CD4-positive, alpha-beta memory T cell (primary cell): ENCODE results near the gene FAM124A. TPM values are rescaled to one million over a fixed set of nuclear protein-coding genes. Genes with fewer than 3 reads are reported as not detected.

ENCODE experiments used
- CTCF ChIA-PET: fragments of 350-600 bp; sonication (Branson Sonifier 250); formaldehyde crosslinking; loops from one replicate; lab custom pipeline; 2021; ENCODE audit warnings: inconsistent platforms; ENCODE audit not compliant: partially characterized antibody; lab: Charles Lee
- POLR2A ChIA-PET: fragments of 350-600 bp; sonication (Branson Sonifier 250); formaldehyde crosslinking; loops from one replicate; lab custom pipeline; 2021; ENCODE audit not compliant: partially characterized antibody; lab: Charles Lee
- DNase-seq, 5 donors: peaks; one replicate each; pipeline versions ENCODE4 v3.0.0 to v3.0.0-alpha.2; 2020 to 2022; ENCODE audit warnings: mixed read lengths in 1 of 5
- H3K27ac ChIP-seq: one replicate; pipeline ENCODE4 v1.7.0; 2013; ENCODE audit warnings: low read depth, low read length
- H3K27me3 ChIP-seq: 2 replicates; pipeline ENCODE4 v1.7.0; 2013; ENCODE audit warnings: mild to moderate bottlenecking, low read length, moderate library complexity; ENCODE audit not compliant: insufficient read depth
- H3K36me3 ChIP-seq: 2 replicates; pipeline ENCODE4 v1.7.0; 2013; ENCODE audit warnings: mild to moderate bottlenecking, low read length, moderate library complexity; ENCODE audit not compliant: insufficient read depth
- H3K4me1 ChIP-seq: 2 replicates; pipeline ENCODE4 v1.7.0; 2013; ENCODE audit warnings: mild to moderate bottlenecking, low read length, moderate library complexity; ENCODE audit not compliant: insufficient read depth
- H3K4me3 ChIP-seq, 2 donors: one replicate each; pipeline ENCODE4 v1.7.0; 2013; ENCODE audit warnings: low read length in 2 of 2, mild to moderate bottlenecking in 1 of 2
- H3K9me3 ChIP-seq, 2 donors: one replicate each; pipeline ENCODE4 v1.7.0; 2013; ENCODE audit warnings: low read length in 2 of 2, control low read depth in 1 of 2; ENCODE audit not compliant: control insufficient read depth in 1 of 2
- H3K27ac Mint-ChIP-seq, 7 donors: one replicate each; pipeline ENCODE4 v1.8.0; 2020 to 2021; ENCODE audit warnings: mixed read lengths in 7 of 7, mild to moderate bottlenecking in 6 of 7, inconsistent platforms in 3 of 7, moderate library complexity in 3 of 7
- H3K27me3 Mint-ChIP-seq, 2 donors: one replicate each; pipeline ENCODE4 v1.8.0; 2020 to 2021; ENCODE audit warnings: mixed read lengths in 2 of 2
- H3K36me3 Mint-ChIP-seq, 2 donors: one replicate each; pipeline ENCODE4 v1.8.0; 2020 to 2021; ENCODE audit warnings: mixed read lengths in 2 of 2, inconsistent platforms in 1 of 2, mild to moderate bottlenecking in 1 of 2
- H3K4me1 Mint-ChIP-seq, 4 donors: one replicate each; pipeline ENCODE4 v1.8.0; 2020 to 2021; ENCODE audit warnings: mixed read lengths in 4 of 4, mild to moderate bottlenecking in 1 of 4
- H3K4me3 Mint-ChIP-seq, 8 donors: one replicate each; pipeline ENCODE4 v1.8.0; 2020 to 2021; ENCODE audit warnings: mixed read lengths in 8 of 8, mild to moderate bottlenecking in 7 of 8, moderate library complexity in 6 of 8, inconsistent platforms in 3 of 8
- H3K9me3 Mint-ChIP-seq, 8 donors: one replicate each; pipeline ENCODE4 v1.8.0; 2020 to 2021; ENCODE audit warnings: mixed read lengths in 8 of 8, mild to moderate bottlenecking in 5 of 8, inconsistent platforms in 3 of 8, moderate library complexity in 1 of 8
- intact Hi-C: fragments of 100-400 bp; cut with micrococcal nuclease; formaldehyde crosslinking; loops from one replicate; pipeline ENCODE4 v1.15.1; 2023
- polyA plus RNA-seq, 2 donors: library from polyadenylated mRNA; unstranded; fragments of 300-500 nt; fragmentation: Illumina TruSeq; gene quantifications; one replicate each; pipeline ENCODE4 v1.2.3, GENCODE V29; 2021
- total RNA-seq, 2 experiments: library from RNA; stranded (reverse); gene quantifications; one replicate each; pipeline ENCODE4 v1.2.3, GENCODE V29; 2021

The FAM124A gene
- total RNA-seq (not detected), polyA plus RNA-seq (not detected)

DNA sequence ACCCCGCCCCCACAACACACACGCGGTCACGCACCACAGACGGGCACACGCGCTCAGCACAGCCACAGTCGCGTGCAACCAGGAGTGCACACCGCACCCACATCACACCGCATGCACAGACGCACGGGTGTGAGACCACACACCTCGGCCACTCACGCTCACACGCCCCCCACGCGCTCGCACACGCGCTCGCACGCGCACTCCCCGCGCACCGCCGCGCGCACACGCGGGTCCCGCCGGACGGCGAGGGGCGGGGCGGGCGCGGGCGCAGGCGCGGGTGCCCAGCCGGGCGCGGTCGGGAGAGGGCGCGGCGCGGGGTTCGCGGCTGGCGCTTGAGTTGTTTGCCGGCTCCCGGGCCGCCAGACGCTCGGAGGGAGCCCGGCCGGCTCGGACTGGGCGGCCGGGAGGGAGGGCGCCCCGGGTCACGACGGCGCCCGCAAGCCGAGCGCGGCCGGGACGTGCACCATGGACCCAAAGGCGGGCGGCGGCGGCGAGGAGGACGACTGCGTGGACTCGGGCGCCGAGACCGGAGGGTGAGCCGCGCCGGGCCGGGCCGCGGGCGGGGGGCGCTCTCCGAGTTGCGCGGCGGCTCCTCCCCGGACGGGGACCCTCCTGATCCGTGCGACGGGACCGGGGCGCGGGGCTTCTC is at the start of gene FAM124A:
Gene FAM124A (plus strand): TSS at position 362 of the 649 bp plus-strand sequence. CDS start 104 bp downstream, at position 466.
- Histone ChIP-seq H3K4me3 (peak within 1 kb of the TSS in 1 of 2 donors; percentile 50), H3K36me3 (no peaks in the 10 kb centered on the region), H3K27ac (no peak within 1 kb of the TSS), H3K4me1 (peaks cover 3% of the 10 kb centered on the region), H3K27me3 (peaks cover 20% of the 10 kb centered on the region), H3K9me3 (no peaks in the 10 kb centered on the region)
- H3K4me1 Mint-ChIP-seq, result no peaks in the 10 kb centered on the region
- ChIA-PET CTCF (interaction anchor here (1.6 kb wide), 1 partner anchor 65 kb away, joined by 5 read pairs; no protein-coding TSS in a partner anchor), POLR2A (no interaction called here)
- H3K9me3 Mint-ChIP-seq, result no peaks in the 10 kb centered on the region
- no peaks in the 10 kb centered on the region for H3K36me3 Mint-ChIP-seq
- H3K27me3 Mint-ChIP-seq, result peaks cover 38 to 43% of the 10 kb centered on the region in 2 donors
- peak within 1 kb of the TSS in 1 of 7 donors; percentile 28 for H3K27ac Mint-ChIP-seq
- peak within 1 kb of the TSS; percentile 67 to 79 (median 76) for H3K4me3 Mint-ChIP-seq
- intact Hi-C loops, result loop anchor here (5.0 kb wide), 1 partner anchor 575 kb away; no protein-coding TSS in a partner anchor
- DNase-seq, result peak in 4 of 5 donors; percentile 16 to 31 (median 18)

- Histone ChIP-seq H3K4me3 (no peak overlapping the region), H3K27ac (no peak overlapping the region), H3K9me3 (no peaks in the 10 kb centered on the region), H3K36me3 (no peaks in the 10 kb centered on the region), H3K27me3 (peaks cover 4% of the 10 kb centered on the region), H3K4me1 (no peaks in the 10 kb centered on the region)
- peaks cover 7 to 22% of the 10 kb centered on the region in 2 donors for H3K27me3 Mint-ChIP-seq
- H3K4me3 Mint-ChIP-seq, result no peak overlapping the region
- H3K4me1 Mint-ChIP-seq, result no peaks in the 10 kb centered on the region
- H3K36me3 Mint-ChIP-seq, result no peaks in the 10 kb centered on the region
- ChIA-PET POLR2A (no interaction called here), CTCF (no interaction called here)
- H3K27ac Mint-ChIP-seq, result no peak overlapping the region
- DNase-seq, result no peak
- peaks cover 0 to 10% (median 0%) of the 10 kb centered on the region in 8 donors for H3K9me3 Mint-ChIP-seq
- intact Hi-C loops, result no loop called here
These were observed 47.2 kb upstream of the FAM124A start for GRCh38 chr13:51175021-51175420.

DNA sequence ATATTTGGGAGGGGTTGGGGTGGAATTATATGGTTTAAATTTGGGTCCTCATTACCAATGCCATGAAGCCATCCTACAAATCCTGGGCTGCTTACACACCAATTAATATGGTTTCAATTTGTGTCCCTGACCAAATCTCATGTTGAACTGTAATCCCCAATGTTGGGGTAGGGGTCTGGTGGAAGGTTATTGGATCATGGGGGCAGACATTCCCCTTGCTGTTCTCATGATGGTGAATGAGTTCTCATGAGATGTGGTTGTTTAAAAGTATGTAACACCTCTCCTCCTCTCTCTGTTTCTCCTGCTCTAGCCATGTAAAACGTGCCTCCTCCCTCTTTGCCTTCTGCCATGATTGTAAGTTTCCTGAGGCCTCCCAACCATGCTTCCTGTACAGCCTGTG is 46.6 kb upstream of the FAM124A start:
- H3K36me3 ChIP-seq, result no peaks in the 10 kb centered on the region
- Mint-ChIP-seq H3K27ac (no peak overlapping the region), H3K9me3 (peaks cover 0 to 10% (median 0%) of the 10 kb centered on the region in 8 donors), H3K27me3 (peaks cover 11 to 22% of the 10 kb centered on the region in 2 donors), H3K36me3 (no peaks in the 10 kb centered on the region), H3K4me3 (no peak overlapping the region), H3K4me1 (no peaks in the 10 kb centered on the region)
- H3K4me3 ChIP-seq, result no peak overlapping the region
- H3K9me3 ChIP-seq, result no peaks in the 10 kb centered on the region
- intact Hi-C loops, result no loop called here
- ChIA-PET POLR2A (no interaction called here), CTCF (no interaction called here)
- H3K27me3 ChIP-seq, result peaks cover 4% of the 10 kb centered on the region
- H3K4me1 ChIP-seq, result no peaks in the 10 kb centered on the region
- no peak overlapping the region for H3K27ac ChIP-seq
- DNase-seq, result no peak

DNA sequence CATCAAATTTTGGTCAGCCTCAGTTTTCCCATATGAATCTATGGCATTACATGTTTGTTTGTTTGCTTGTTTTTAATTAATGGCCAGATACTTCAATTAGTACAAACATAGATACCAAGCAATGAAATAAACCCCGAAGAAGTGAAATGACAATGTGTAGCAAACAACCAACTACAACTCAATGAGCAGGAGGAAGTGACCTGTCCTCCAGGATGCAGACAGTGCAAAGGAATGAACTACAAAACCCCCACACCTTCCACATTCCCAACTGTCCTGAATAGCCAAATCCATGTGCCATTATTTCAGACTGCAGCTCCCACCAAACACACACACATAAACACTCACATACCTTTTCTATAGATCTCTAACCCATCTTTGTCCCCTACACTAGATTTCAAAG is 45.0 kb upstream of the FAM124A start:
- Histone ChIP-seq H3K4me3 (no peak overlapping the region), H3K4me1 (no peaks in the 10 kb centered on the region), H3K27ac (no peak overlapping the region), H3K9me3 (no peaks in the 10 kb centered on the region), H3K27me3 (peaks cover 4% of the 10 kb centered on the region), H3K36me3 (no peaks in the 10 kb centered on the region)
- Mint-ChIP-seq H3K4me3 (no peak overlapping the region), H3K36me3 (no peaks in the 10 kb centered on the region), H3K4me1 (no peaks in the 10 kb centered on the region), H3K9me3 (peaks cover 0 to 10% (median 0%) of the 10 kb centered on the region in 8 donors), H3K27ac (no peak overlapping the region), H3K27me3 (peaks cover 18 to 22% of the 10 kb centered on the region in 2 donors)
- DNase-seq, result no peak
- ChIA-PET CTCF (no interaction called here), POLR2A (no interaction called here)
- intact Hi-C loops, result no loop called here

- H3K9me3 ChIP-seq, result no peaks in the 10 kb centered on the region
- H3K27me3 Mint-ChIP-seq, result peaks cover 24 to 28% of the 10 kb centered on the region in 2 donors
These were observed 43.6 kb upstream of the FAM124A start for GRCh38 chr13:51178456-51179074.

DNA sequence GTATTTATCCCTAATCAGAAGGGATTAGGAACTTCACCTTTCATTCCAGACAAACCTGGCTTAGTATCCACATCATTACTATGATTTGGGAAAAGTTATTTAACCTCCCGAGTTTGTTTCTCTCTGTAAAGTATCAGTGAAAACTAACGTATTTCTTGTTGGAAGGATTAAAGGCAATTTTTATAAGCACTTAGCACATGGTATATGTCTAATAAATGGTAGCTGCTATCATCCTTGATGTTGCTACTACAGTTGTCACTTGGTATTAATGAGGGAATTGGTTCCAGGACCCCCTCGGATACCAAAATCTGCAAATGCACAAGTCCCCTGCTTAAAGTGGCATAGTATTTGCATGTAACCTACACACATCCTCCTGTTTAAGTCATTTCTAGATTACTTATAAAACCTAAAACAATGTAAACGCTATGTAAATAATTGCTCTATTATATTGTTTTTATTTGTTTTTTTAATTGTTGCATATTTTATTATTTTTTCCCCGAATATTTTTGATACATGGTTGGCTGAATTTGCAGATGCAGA is 42.7 kb upstream of the FAM124A start:
- Histone ChIP-seq H3K4me3 (no peak overlapping the region), H3K27me3 (peaks cover 4% of the 10 kb centered on the region), H3K27ac (no peak overlapping the region), H3K9me3 (no peaks in the 10 kb centered on the region), H3K4me1 (no peaks in the 10 kb centered on the region), H3K36me3 (no peaks in the 10 kb centered on the region)
- DNase-seq, result no peak
- intact Hi-C loops, result no loop called here
- H3K36me3 Mint-ChIP-seq, result no peaks in the 10 kb centered on the region
- H3K4me1 Mint-ChIP-seq, result no peaks in the 10 kb centered on the region
- peaks cover 0 to 10% (median under 1%) of the 10 kb centered on the region in 8 donors for H3K9me3 Mint-ChIP-seq
- no peak overlapping the region for H3K27ac Mint-ChIP-seq
- POLR2A ChIA-PET, result no interaction called here
- no peak overlapping the region for H3K4me3 Mint-ChIP-seq
- peaks cover 26 to 34% of the 10 kb centered on the region in 2 donors for H3K27me3 Mint-ChIP-seq
- CTCF ChIA-PET, result no interaction called here

More at GRCh38 chr13:51178456-51179074, 43.6 kb upstream of the FAM124A start:
- Histone ChIP-seq H3K4me3 (no peak overlapping the region), H3K27me3 (peaks cover 4% of the 10 kb centered on the region), H3K27ac (no peak overlapping the region), H3K4me1 (no peaks in the 10 kb centered on the region), H3K36me3 (no peaks in the 10 kb centered on the region)
- no peak overlapping the region for H3K27ac Mint-ChIP-seq
- ChIA-PET CTCF (no interaction called here), POLR2A (no interaction called here)
- intact Hi-C loops, result no loop called here
- no peaks in the 10 kb centered on the region for H3K36me3 Mint-ChIP-seq
- no peaks in the 10 kb centered on the region for H3K4me1 Mint-ChIP-seq
- no peak for DNase-seq
- no peak overlapping the region for H3K4me3 Mint-ChIP-seq
- H3K9me3 Mint-ChIP-seq, result peaks cover 0 to 10% (median 0%) of the 10 kb centered on the region in 8 donors

DNA sequence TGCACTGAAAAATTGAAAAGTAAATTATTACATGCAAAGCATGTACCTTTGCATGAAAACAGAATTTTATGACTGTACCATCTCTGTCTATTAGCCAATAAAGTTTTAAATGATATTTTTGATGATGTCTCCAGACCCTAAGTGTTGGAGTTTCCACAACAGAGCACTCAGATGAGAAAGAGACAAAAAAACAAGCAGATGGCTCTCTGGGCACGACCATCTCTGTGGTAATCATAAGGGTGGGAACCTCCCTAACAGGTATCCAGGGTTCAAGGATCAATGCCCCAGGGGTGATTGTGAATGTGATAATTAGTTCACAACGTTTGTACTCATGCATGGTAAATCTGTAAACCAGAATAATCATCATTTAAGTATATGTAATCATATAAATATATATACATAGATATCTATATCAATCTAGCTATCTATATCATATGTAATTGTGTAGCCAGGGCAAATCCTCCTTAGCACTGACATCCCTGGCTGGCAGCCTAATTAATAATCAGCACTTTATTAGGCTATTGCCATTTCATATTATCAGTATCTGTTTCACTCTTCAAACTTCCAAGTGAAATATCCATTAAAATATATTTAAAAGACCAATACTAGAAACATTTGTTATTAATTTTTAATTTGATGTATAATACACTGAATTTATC is 41.2 kb upstream of the FAM124A start:
- ChIA-PET POLR2A (no interaction called here), CTCF (no interaction called here)
- Mint-ChIP-seq H3K36me3 (no peaks in the 10 kb centered on the region), H3K27me3 (peaks cover 24 to 34% of the 10 kb centered on the region in 2 donors), H3K9me3 (peaks cover 0 to 2% (median 0%) of the 10 kb centered on the region in 8 donors), H3K4me3 (no peak overlapping the region), H3K27ac (no peak overlapping the region), H3K4me1 (no peaks in the 10 kb centered on the region)
- no peak for DNase-seq
- no peak overlapping the region for H3K27ac ChIP-seq
- no peaks in the 10 kb centered on the region for H3K4me1 ChIP-seq
- H3K36me3 ChIP-seq, result no peaks in the 10 kb centered on the region
- intact Hi-C loops, result no loop called here
- H3K9me3 ChIP-seq, result no peaks in the 10 kb centered on the region
- H3K27me3 ChIP-seq, result peaks cover 4% of the 10 kb centered on the region
- H3K4me3 ChIP-seq, result no peak overlapping the region
